ENCODE measurements around the gene RHBDF2. TPM values are rescaled to one million over a fixed set of nuclear protein-coding genes. Genes with fewer than 3 reads are reported as not detected.
"Not testable (repeated sequence)": the region's sequence is repeated elsewhere in the genome, so short reads cannot be mapped to it uniquely, and the experiment has no call there.

The RHBDF2 gene
- total RNA-seq, 4 donors from 2014 or later: 3.8 to 26.1 (median 8.4) TPM

DNA sequence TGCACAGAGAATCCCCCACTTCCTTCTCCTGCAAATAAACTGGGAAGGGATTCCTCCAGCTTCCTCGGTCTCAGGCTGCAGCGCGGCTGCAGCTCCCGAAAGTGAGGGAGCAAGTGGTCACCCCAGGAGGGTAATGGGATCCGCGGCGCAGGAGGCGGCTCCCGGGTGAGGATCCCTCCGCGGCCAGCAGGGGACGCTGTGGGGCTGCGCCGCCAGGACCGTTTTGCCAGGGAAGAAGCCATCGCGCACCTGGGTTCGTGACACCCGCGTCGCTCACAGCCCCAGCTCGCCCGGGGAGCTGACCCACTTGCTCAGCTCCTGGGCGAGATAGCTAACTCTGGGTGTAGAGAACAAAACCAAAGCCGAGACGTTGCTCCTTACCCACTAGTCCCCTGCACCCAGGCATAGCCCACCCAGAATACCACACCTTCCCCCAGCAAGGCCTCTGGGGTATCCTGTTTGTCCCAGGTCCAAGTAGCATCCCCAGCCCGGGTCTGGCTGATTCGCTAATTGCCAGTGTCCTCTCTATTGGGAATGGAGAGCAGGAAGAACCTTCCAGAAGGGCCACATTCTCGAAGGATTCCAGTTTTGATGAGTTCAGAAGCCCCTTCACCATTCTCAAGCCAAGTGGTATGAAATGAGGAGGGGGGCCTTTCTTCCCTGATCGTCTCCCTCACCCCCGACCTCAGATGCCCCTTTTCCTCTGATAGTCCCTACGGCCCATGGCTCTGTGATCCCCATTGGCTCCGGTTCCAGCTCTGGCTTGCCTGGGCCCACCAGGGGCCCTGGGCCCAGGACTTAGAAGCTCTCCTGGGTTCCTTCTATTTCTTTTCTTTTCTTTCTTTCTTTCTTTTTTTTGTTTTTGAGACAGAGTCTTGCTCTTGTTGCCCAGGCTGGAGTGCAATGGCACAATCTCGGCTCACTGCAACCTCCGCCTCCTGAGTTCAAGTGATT, 22.1 kb upstream of the RHBDF2 start:
- Histone ChIP-seq H3K4me1 (peaks cover 0 to 3% of the 10 kb centered on the region in 2 donors), H3K27ac (no peak overlapping the region), H3K4me3 (no peak overlapping the region), H3K9me3 (no peaks in the 10 kb centered on the region), H3K36me3 (no peaks in the 10 kb centered on the region), H3K27me3 (no peaks in the 10 kb centered on the region)
- DNase-seq: peak; percentile 68 to 79
- intact Hi-C loops (cut with DNase I; ENCODE audit: low total_unique reads): no loop called here
- TF ChIP-seq, protein P1, sequence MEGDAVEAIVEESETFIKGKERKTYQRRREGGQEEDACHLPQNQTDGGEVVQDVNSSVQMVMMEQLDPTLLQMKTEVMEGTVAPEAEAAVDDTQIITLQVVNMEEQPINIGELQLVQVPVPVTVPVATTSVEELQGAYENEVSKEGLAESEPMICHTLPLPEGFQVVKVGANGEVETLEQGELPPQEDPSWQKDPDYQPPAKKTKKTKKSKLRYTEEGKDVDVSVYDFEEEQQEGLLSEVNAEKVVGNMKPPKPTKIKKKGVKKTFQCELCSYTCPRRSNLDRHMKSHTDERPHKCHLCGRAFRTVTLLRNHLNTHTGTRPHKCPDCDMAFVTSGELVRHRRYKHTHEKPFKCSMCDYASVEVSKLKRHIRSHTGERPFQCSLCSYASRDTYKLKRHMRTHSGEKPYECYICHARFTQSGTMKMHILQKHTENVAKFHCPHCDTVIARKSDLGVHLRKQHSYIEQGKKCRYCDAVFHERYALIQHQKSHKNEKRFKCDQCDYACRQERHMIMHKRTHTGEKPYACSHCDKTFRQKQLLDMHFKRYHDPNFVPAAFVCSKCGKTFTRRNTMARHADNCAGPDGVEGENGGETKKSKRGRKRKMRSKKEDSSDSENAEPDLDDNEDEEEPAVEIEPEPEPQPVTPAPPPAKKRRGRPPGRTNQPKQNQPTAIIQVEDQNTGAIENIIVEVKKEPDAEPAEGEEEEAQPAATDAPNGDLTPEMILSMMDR (IDR thresholded peaks at IDR 0.05): peak; percentile 99 to 100 (median 100)
- TF ChIP-seq POLR2A (IDR thresholded peaks at IDR 0.05): peak in 1 of 2 donors; percentile 23

DNA sequence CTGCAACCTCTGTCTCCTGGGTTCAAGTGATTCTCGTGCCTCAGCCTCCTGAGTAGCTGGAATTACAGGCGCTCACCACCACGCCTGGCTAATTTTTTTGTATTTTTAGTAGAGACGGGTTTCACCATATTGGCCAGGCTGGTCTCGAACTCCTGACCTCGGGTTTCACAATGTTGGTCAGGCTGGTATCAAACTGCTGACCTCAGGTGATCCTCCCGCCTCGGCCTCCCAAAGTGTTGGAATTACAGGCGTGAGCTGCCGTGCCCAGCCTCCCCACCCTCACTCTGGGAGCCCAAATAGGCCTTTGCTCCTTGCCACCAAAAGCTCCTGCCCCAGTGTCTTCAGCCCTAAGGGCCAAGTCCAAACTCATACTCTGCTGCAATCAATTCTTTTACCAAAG, 20.5 kb upstream of the RHBDF2 start:
- H3K36me3 ChIP-seq; H3K4me3 ChIP-seq; H3K27ac ChIP-seq; H3K9me3 ChIP-seq; H3K27me3 ChIP-seq; H3K4me1 ChIP-seq; DNase-seq; intact Hi-C loops (cut with DNase I; ENCODE audit: low total_unique reads): not testable (repeated sequence)

DNA sequence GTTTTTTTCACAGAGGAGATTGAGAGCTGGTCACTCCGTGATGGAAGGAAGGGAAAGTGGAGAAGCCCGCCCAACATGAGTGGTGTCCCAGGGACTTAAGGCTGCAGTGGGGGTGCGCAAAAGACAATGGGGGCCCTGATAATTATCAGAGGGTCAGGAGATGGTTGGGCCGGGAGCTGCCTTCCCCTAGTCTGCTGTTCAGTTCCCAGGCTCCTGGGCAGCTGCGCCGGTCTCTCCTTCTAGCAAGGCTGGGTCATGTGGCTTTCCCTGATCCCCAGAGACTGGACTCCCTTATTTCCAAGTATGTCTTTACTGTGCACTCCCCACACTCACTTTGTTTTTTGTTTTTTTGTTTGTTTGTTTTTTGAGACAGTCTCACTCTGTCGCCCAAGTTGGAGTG, 20.0 kb upstream of the RHBDF2 start:
- TF ChIP-seq, protein P1 (IDR thresholded peaks at IDR 0.05): no peak
- TF ChIP-seq POLR2A (IDR thresholded peaks at IDR 0.05): no peak
- Histone ChIP-seq H3K36me3 (no peaks in the 10 kb centered on the region), H3K4me1 (no peaks in the 10 kb centered on the region), H3K27me3 (no peaks in the 10 kb centered on the region), H3K9me3 (no peaks in the 10 kb centered on the region), H3K4me3 (no peak overlapping the region), H3K27ac (no peak overlapping the region)
- DNase-seq: no peak
- intact Hi-C loops (cut with DNase I; ENCODE audit: low total_unique reads): no loop called here

DNA sequence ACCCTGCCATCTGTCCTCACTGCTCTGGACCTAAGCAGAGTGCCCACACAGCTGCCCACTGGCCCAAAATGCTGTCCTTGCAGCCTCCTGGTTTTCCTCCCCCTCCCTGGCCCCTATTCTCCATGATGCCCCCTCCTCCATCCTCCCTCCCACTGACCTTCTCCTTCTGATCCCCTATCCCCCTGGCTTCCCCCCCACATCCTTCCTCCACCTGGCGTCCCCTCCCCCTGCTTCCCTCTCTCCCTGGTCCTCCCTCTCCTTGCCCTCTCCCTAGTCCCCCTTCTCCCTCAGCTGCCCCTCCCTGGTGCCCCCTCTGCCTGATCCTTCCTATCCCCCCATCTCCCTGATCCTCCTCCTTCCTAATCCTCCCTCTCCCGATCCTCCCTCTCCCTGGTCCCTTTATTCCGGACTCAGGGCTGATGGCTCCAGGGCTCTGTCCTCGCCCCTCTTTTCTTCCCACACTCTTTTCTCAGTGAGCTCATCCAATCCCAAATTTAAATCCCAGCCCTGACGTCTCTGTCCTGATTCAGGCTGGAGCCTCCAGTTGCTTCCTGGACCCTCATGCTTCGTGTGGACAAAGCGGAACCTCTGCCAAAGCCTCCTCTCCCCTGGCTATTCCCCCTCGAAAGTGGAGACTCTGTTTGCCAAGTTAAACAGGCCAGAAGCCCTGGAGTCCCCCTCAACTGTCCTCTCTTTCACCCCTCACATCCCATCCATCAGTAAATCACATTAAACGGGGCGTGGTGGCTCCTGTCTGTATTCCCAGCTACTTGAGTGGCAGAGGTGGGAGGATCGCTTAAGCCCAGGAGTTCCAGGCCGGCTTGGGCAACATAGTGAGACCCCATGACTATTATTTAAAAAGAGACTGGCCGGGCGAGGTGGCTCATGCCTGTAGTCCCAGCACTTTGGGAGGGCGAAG, 18.1 kb upstream of the RHBDF2 start:
- Histone ChIP-seq H3K36me3 (no peaks in the 10 kb centered on the region), H3K4me3 (no peak overlapping the region), H3K27ac (no peak overlapping the region), H3K4me1 (peaks cover 0 to 4% of the 10 kb centered on the region in 2 donors), H3K27me3 (no peaks in the 10 kb centered on the region), H3K9me3 (no peaks in the 10 kb centered on the region)
- no peak for DNase-seq
- TF ChIP-seq, protein P1 (IDR thresholded peaks at IDR 0.05): no peak
- no peak for TF ChIP-seq POLR2A (IDR thresholded peaks at IDR 0.05)
- intact Hi-C loops (cut with DNase I; ENCODE audit: low total_unique reads): no loop called here

DNA sequence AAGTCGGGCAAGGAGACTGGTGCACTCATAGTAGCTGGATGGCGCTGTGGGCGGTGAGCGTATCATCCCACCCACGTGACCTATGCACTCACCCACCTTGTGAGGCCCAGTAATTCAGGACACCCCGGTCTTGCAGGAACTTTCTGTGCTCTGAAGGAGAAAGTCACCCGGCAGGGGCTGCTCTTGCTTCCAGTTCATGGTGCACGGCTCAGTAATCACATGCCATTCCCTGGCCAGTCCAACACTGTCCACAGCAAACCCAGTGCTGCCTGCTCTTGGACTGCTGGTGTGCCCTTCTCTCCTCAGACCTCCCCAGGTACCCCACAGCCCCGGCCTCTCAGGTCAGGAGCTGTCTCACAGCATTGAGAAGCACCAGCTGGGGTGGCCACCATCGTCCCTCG, 16.4 kb upstream of the RHBDF2 start:
- H3K27me3 ChIP-seq: no peaks in the 10 kb centered on the region
- no peak overlapping the region for H3K27ac ChIP-seq
- H3K4me1 ChIP-seq: peaks cover 0 to 4% of the 10 kb centered on the region in 2 donors
- no peak for DNase-seq
- H3K9me3 ChIP-seq: no peaks in the 10 kb centered on the region
- H3K36me3 ChIP-seq: no peaks in the 10 kb centered on the region
- no peak overlapping the region for H3K4me3 ChIP-seq
- no peak for TF ChIP-seq POLR2A (IDR thresholded peaks at IDR 0.05)
- TF ChIP-seq, protein P1 (IDR thresholded peaks at IDR 0.05): no peak
- intact Hi-C loops (cut with DNase I; ENCODE audit: low total_unique reads): no loop called here

Data from uterus (tissue), 4 donors.